ENCODE data around the gene ZSWIM2.

The ZSWIM2 gene

DNA sequence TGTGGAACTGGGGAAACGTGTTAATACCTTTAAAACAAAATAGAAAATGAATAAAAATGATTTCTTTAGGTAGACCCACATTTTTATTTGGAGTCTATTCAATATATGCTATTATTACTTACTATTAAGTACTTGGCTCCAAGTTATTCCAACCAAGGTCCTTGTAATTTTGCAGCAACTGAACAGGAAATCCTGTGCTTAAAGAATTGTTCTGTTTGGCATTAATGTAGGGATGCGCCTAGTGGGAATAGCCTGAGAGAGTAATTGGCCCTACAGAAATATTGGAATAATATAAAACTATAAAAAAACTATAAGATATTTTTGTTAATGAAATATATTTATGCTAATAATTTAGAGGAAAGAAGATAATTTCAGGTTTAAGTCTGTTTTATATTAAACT, 22.9 kb upstream of the ZSWIM2 start:
- DNase-seq (ENCODE audit: extremely low read depth, low read depth), result no peak
- TF ChIP-seq, protein P1, sequence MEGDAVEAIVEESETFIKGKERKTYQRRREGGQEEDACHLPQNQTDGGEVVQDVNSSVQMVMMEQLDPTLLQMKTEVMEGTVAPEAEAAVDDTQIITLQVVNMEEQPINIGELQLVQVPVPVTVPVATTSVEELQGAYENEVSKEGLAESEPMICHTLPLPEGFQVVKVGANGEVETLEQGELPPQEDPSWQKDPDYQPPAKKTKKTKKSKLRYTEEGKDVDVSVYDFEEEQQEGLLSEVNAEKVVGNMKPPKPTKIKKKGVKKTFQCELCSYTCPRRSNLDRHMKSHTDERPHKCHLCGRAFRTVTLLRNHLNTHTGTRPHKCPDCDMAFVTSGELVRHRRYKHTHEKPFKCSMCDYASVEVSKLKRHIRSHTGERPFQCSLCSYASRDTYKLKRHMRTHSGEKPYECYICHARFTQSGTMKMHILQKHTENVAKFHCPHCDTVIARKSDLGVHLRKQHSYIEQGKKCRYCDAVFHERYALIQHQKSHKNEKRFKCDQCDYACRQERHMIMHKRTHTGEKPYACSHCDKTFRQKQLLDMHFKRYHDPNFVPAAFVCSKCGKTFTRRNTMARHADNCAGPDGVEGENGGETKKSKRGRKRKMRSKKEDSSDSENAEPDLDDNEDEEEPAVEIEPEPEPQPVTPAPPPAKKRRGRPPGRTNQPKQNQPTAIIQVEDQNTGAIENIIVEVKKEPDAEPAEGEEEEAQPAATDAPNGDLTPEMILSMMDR (IDR thresholded peaks at IDR 0.05; ENCODE audit: low read depth, low read length), result no peak

DNA sequence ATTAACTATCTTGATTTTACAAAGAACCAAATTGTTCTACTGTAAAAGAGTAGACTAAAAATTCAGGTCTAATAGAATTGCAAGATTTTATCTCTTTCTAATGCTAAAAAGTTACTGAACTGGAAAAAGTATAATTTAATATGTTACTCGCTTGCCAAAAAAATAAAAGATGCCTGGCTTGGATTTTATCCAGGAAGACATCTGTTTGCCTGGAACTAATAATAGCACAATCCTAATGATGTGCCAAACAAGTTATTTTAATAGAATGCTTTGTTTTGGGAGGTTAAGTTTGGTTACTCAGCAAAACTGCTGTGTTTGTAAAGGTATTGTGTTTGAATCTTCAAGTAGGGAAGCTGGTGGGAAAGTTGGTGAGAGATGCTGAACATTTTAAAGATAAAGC, 19.4 kb upstream of the ZSWIM2 start:
- no peak for DNase-seq (ENCODE audit: extremely low read depth, low read depth)
- TF ChIP-seq, protein P1 (IDR thresholded peaks at IDR 0.05; ENCODE audit: low read depth, low read length), result no peak

DNA sequence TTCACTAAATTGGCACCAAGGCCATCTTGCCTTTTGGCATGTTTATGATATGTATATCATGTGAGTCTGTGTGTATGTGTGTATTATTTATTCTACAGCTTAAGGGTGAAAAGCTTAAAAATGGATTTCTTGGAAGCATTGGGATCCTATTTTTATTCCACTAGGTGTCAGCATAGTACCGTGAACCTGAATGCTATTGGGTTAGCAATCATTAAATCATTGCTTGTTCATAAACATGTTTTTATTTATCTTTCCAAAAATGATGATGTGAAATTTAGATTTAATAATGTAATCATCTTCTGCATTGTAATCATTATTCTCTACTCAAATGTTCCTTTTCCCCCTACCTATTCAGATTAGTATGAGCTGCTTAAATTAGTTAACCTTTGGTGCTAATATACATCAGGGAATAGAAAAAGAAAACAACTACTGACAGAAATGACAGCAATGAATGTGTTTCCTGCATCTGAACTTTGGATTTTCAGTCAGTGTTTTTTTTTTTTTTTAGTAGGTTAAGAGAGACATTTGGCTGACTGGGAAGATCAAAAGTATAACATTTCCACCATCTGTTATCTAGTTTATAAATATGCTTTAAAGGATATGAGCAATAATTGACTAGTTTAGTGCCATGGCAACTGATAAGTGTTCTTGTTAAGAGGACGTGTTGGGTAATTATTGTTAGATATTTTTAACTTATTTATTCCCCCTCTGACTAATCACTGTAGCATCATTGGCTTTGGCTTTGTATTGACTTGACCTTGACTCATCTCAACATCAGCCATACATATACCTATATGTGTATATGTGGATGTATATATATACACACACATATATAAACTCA, 14.1 kb upstream of the ZSWIM2 start:
- TF ChIP-seq, protein P1 (IDR thresholded peaks at IDR 0.05; ENCODE audit: low read depth, low read length), result peak; percentile 65
- DNase-seq (ENCODE audit: extremely low read depth, low read depth), result no peak

DNA sequence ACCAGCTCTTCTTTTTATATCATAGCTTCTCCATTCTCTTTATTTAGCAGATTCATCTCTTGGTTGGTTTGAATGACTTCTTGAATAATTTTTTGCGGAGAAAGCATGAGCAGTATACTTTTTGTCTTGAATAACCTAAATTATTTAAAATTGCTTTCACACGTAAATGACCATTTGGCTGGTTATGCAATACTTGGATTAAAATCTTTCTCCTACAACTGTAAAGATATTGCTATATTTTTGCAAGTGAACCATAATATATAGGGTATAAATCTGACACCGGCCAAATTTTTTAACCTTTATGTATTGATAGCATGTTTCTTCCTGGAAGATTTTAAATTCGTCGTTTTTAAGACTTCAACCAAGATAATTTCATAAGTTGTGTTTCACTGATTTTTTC, 6.2 kb upstream of the ZSWIM2 start:
- TF ChIP-seq, protein P1 (IDR thresholded peaks at IDR 0.05; ENCODE audit: low read depth, low read length), result no peak
- DNase-seq (ENCODE audit: extremely low read depth, low read depth), result no peak

DNA sequence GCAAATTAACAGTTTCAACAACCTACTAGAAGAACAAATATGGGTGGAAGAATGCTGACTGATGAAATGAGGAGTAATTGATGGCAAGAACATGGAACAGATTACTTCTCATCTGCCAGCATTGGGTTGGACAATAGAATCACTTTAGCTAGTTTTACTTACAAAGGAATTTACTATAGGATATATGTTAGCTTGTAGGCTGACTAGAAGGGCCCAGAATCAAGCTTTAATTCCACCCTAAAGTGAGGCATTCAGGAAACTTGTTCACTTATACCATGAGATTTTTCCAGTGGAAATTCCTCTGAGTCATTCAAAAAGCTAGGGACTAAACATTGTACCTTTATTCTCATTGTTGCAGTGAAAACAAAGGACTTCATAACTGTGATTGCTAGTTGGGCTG, 5.0 kb upstream of the ZSWIM2 start:
- TF ChIP-seq, protein P1 (IDR thresholded peaks at IDR 0.05; ENCODE audit: low read depth, low read length), result no peak
- no peak for DNase-seq (ENCODE audit: extremely low read depth, low read depth)

DNA sequence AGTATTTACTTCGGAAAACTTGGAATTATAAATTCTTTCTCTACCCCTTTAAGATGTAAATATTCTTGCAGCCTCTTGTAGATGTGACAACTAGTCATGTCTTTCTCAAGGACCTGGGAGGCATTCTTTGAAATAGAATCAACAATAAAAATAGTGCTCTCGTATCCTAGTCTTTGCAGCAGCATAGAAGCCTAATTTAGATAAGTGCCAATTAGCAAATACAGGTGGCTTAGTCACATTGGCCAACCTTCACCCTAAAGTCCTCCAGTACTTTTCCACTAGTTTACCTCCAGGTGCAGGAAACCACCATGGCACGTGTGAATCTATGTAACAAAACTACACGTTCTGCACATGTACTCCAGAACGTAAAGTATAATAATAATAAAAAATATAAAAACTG, 3.5 kb upstream of the ZSWIM2 start:
- DNase-seq (ENCODE audit: extremely low read depth, low read depth), result no peak
- TF ChIP-seq, protein P1 (IDR thresholded peaks at IDR 0.05; ENCODE audit: low read depth, low read length), result no peak

DNA sequence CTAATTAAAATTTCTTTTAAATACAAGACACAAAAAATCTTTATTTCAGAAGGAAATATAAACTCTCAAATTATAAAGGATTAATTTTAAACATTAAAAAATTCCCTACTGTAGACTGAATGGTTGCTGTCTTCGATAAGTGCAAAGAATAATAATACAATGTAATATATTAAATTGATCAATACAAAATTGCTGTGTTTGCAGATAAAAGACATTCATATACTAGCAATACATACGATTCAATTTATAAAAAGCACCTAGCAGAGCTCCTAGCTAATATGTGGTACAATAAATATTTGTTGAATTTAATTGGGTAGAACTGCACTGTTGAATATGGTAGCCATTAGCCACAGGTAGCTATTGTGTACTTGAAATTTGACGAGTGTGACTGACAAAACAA, 6.6 kb downstream of the ZSWIM2 start:
- DNase-seq (ENCODE audit: extremely low read depth, low read depth), result no peak
- TF ChIP-seq, protein P1 (IDR thresholded peaks at IDR 0.05; ENCODE audit: low read depth, low read length), result no peak
